ENCODE measurements around the gene IQGAP3.

- no peak for TF ChIP-seq CTCF (IDR thresholded peaks at IDR 0.05)
- TF ChIP-seq EZH2 (IDR thresholded peaks at IDR 0.05; ENCODE audit: borderline replicate concordance, insufficient read depth, low read depth, low read length, poor library complexity, severe bottlenecking), result no peak
Observed at GRCh38 chr1:156484480-156485058, 87.8 kb downstream of the IQGAP3 start.
